Measurements from ENCODE around the gene NTPCR.

NTPCR gene

GRCh38 chr1:232905331-232906034 is 44.9 kb upstream of the NTPCR start:
- no peak overlapping the region for H3K4me3 ChIP-seq (replicated peaks; ENCODE audit: insufficient read depth, low read length)
- H3K27ac ChIP-seq (replicated peaks) = no peak overlapping the region
- H3K27me3 ChIP-seq (ENCODE audit: insufficient read depth, poor library complexity, severe bottlenecking) = no peaks in the 10 kb centered on the region
- no peak for DNase-seq (ENCODE audit: low read depth in 1 of 2, low spot score in 1 of 2)
- TF ChIP-seq, protein P1, sequence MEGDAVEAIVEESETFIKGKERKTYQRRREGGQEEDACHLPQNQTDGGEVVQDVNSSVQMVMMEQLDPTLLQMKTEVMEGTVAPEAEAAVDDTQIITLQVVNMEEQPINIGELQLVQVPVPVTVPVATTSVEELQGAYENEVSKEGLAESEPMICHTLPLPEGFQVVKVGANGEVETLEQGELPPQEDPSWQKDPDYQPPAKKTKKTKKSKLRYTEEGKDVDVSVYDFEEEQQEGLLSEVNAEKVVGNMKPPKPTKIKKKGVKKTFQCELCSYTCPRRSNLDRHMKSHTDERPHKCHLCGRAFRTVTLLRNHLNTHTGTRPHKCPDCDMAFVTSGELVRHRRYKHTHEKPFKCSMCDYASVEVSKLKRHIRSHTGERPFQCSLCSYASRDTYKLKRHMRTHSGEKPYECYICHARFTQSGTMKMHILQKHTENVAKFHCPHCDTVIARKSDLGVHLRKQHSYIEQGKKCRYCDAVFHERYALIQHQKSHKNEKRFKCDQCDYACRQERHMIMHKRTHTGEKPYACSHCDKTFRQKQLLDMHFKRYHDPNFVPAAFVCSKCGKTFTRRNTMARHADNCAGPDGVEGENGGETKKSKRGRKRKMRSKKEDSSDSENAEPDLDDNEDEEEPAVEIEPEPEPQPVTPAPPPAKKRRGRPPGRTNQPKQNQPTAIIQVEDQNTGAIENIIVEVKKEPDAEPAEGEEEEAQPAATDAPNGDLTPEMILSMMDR (IDR thresholded peaks at IDR 0.05; ENCODE audit: insufficient read depth, low read length) = no peak
- TF ChIP-seq GABPA (IDR thresholded peaks at IDR 0.05; ENCODE audit: low read depth) (no peak), SPI1 (IDR thresholded peaks at IDR 0.05; ENCODE audit: borderline replicate concordance, low read depth) (no peak), POLR2AphosphoS5 (IDR thresholded peaks at IDR 0.05; ENCODE audit: low read depth) (no peak)
- TF ChIP-seq, protein P2, sequence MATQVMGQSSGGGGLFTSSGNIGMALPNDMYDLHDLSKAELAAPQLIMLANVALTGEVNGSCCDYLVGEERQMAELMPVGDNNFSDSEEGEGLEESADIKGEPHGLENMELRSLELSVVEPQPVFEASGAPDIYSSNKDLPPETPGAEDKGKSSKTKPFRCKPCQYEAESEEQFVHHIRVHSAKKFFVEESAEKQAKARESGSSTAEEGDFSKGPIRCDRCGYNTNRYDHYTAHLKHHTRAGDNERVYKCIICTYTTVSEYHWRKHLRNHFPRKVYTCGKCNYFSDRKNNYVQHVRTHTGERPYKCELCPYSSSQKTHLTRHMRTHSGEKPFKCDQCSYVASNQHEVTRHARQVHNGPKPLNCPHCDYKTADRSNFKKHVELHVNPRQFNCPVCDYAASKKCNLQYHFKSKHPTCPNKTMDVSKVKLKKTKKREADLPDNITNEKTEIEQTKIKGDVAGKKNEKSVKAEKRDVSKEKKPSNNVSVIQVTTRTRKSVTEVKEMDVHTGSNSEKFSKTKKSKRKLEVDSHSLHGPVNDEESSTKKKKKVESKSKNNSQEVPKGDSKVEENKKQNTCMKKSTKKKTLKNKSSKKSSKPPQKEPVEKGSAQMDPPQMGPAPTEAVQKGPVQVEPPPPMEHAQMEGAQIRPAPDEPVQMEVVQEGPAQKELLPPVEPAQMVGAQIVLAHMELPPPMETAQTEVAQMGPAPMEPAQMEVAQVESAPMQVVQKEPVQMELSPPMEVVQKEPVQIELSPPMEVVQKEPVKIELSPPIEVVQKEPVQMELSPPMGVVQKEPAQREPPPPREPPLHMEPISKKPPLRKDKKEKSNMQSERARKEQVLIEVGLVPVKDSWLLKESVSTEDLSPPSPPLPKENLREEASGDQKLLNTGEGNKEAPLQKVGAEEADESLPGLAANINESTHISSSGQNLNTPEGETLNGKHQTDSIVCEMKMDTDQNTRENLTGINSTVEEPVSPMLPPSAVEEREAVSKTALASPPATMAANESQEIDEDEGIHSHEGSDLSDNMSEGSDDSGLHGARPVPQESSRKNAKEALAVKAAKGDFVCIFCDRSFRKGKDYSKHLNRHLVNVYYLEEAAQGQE (IDR thresholded peaks at IDR 0.05; ENCODE audit: insufficient replicate concordance, low read depth) = no peak

DNA sequence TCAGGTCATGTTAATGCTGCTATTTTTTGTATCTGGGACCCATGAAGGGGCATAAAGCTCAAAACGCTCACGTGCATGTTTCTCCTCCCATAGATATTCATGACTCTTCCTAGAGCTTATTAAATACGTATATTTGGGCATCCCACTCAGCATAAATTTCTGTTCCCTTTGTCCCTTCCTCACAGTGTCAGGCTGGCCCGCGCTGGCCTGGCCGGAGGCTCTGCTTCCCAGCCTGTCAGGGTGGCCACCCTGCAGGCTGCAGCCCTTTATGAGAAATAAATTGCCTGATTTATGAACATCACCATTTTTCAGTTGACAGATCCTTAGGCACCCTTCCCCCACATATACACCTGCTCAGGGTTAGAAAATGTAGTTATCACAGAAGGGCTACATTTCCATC is 44.0 kb upstream of the NTPCR start:
- Histone ChIP-seq H3K27me3 (ENCODE audit: insufficient read depth, poor library complexity, severe bottlenecking) (no peaks in the 10 kb centered on the region), H3K4me3 (replicated peaks; ENCODE audit: insufficient read depth, low read length) (no peak overlapping the region), H3K27ac (replicated peaks) (no peak overlapping the region)
- no peak for DNase-seq (ENCODE audit: low read depth in 1 of 2, low spot score in 1 of 2)
- TF ChIP-seq GABPA (IDR thresholded peaks at IDR 0.05; ENCODE audit: low read depth) (no peak), POLR2AphosphoS5 (IDR thresholded peaks at IDR 0.05; ENCODE audit: low read depth) (no peak), SPI1 (IDR thresholded peaks at IDR 0.05; ENCODE audit: borderline replicate concordance, low read depth) (no peak)
- TF ChIP-seq, protein P2 (IDR thresholded peaks at IDR 0.05; ENCODE audit: insufficient replicate concordance, low read depth) = no peak
- TF ChIP-seq, protein P1 (IDR thresholded peaks at IDR 0.05; ENCODE audit: insufficient read depth, low read length) = no peak

DNA sequence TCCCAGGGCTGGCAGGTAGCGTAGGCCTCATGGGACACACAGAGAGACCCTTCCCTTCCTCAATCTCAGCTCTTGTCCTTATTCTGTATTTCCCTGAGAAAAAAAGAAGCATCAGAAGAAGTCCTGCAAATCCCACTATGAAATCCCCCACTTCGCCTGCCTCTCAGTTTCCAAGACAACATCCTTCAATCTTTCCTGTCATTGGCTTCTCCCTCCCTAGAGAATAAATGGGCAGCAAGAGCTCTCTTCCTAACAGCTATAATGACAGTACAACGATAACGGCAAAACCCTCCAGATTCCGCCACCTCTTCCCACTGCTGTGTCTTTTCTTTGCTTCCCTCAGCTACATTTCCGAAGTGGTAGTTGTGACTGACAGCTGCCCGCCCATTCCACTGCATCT is 41.6 kb upstream of the NTPCR start:
- TF ChIP-seq GABPA (IDR thresholded peaks at IDR 0.05; ENCODE audit: low read depth) = no peak
- DNase-seq (ENCODE audit: low read depth in 1 of 2, low spot score in 1 of 2) = no peak
- no peaks in the 10 kb centered on the region for H3K27me3 ChIP-seq (ENCODE audit: insufficient read depth, poor library complexity, severe bottlenecking)
- no peak overlapping the region for H3K27ac ChIP-seq (replicated peaks)
- no peak overlapping the region for H3K4me3 ChIP-seq (replicated peaks; ENCODE audit: insufficient read depth, low read length)

DNA sequence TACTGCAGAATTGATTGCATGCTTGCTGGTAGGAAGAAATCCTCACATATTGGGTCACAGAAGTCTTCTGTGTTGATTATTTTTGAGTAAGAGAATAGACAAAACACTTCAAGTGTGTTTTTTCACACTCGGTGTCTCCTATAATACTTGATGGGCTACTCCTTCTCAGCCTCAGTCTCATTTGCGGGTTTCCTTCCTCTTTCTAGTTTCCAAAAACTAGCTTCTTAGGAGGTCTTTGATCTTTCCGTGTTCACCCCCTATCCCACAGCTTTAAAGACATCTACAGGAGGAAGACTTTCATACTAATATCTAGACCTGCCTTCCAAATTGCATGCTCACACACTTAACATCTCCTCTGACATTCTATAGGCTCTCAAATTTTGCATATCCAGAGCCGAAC is 40.7 kb upstream of the NTPCR start:
- no peaks in the 10 kb centered on the region for H3K27me3 ChIP-seq (ENCODE audit: insufficient read depth, poor library complexity, severe bottlenecking)
- TF ChIP-seq POLR2AphosphoS5 (IDR thresholded peaks at IDR 0.05; ENCODE audit: low read depth) = no peak
- TF ChIP-seq GABPA (IDR thresholded peaks at IDR 0.05; ENCODE audit: low read depth) = no peak
- TF ChIP-seq SPI1 (IDR thresholded peaks at IDR 0.05; ENCODE audit: borderline replicate concordance, low read depth) = no peak
- TF ChIP-seq, protein P2 (IDR thresholded peaks at IDR 0.05; ENCODE audit: insufficient replicate concordance, low read depth) = no peak
- TF ChIP-seq, protein P1 (IDR thresholded peaks at IDR 0.05; ENCODE audit: insufficient read depth, low read length) = no peak
- no peak overlapping the region for H3K27ac ChIP-seq (replicated peaks)
- no peak for DNase-seq (ENCODE audit: low read depth in 1 of 2, low spot score in 1 of 2)
- H3K4me3 ChIP-seq (replicated peaks; ENCODE audit: insufficient read depth, low read length) = no peak overlapping the region

All from HL-60 (cell line).